ENCODE results near the gene ACO2.

DNA sequence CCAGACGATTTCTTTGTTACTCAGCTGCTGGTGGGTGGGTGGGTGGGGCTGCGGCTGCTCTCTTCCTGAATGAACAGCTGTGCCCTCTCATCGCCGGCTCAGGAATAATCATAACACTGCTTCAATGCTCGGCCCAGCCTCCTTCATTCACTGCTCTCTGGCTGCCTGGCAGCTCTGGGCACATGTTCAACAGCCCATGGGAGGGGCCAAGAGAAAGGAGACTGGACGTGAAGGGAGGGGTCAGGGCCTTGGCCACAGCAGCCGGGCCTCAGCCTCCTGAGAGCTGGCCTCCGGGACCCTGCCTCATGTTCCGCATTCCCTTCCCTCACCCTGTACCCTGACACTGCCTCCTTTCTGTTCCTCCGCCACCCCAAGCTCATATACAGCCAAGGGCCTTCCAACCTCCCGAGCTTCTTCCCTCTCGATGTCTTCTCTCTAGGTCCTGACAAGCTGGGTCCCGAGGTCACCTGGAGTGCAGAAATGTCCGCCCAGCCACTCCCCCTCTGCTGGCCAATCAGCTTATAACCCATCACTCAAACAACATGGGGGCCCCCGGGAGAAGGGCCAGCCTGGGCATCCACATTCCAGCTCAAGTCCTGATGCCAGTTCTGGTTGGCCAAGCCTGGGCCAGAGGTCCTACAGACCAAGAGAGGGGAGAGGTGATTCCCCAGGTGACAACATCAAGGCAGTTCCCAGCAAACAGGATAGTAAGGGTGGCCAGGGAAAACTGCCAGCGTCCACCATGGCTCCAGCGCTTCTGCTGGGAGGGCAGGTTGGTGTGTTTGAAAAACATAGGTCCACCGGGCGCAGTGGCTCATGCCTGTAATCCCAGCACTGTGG is 88.7 kb downstream of the ACO2 start:
- TF ChIP-seq, protein P1, sequence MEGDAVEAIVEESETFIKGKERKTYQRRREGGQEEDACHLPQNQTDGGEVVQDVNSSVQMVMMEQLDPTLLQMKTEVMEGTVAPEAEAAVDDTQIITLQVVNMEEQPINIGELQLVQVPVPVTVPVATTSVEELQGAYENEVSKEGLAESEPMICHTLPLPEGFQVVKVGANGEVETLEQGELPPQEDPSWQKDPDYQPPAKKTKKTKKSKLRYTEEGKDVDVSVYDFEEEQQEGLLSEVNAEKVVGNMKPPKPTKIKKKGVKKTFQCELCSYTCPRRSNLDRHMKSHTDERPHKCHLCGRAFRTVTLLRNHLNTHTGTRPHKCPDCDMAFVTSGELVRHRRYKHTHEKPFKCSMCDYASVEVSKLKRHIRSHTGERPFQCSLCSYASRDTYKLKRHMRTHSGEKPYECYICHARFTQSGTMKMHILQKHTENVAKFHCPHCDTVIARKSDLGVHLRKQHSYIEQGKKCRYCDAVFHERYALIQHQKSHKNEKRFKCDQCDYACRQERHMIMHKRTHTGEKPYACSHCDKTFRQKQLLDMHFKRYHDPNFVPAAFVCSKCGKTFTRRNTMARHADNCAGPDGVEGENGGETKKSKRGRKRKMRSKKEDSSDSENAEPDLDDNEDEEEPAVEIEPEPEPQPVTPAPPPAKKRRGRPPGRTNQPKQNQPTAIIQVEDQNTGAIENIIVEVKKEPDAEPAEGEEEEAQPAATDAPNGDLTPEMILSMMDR (conservative IDR thresholded peaks at IDR 0.05), result no peak
- TF ChIP-seq EZH2 (IDR thresholded peaks at IDR 0.05; ENCODE audit: low read depth), result no peak
